ENCODE measurements around the gene ADIPOR2.
"Not testable (repeated sequence)": the region's sequence is repeated elsewhere in the genome, so short reads cannot be mapped to it uniquely, and the experiment has no call there.

The ADIPOR2 gene

DNA sequence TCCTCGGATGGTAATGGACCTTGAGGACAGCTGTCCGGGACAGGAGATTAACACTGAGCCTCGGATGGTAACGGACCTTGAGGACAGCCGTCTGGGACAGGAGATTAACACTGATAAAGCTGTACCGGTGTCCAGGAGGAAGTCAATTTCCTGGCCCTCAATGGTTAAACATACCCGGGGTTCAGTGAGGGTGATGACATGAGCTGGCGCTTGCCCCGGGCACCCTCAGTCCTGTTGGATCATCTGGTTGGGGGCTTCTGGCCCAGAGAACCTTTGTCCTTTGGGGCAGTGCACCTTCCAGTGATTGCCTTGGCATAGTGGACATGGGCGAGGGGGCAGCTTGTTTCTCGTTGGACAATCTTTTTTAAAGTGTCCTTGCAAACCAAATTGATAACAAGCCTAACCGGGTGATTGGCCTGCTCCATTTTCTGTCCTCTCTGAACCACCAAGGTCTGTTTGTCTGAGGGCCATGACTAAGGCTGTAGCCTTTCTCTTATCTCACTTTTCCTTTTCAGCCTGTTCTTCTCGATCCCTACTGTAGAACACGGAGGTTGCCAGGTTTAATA lies 23.0 kb downstream of the ADIPOR2 start:
- H3K4me3 ChIP-seq (ENCODE audit: low read length); H3K9ac ChIP-seq (ENCODE audit: low read length); H3K27ac ChIP-seq (ENCODE audit: low read depth, low read length); H3K27me3 ChIP-seq (ENCODE audit: control insufficient read depth, insufficient read depth, low read length); H3K4me1 ChIP-seq (ENCODE audit: control insufficient read depth, insufficient read depth, low read length); H3K36me3 ChIP-seq (ENCODE audit: control insufficient read depth, insufficient read depth, low read length): not testable (repeated sequence)

DNA sequence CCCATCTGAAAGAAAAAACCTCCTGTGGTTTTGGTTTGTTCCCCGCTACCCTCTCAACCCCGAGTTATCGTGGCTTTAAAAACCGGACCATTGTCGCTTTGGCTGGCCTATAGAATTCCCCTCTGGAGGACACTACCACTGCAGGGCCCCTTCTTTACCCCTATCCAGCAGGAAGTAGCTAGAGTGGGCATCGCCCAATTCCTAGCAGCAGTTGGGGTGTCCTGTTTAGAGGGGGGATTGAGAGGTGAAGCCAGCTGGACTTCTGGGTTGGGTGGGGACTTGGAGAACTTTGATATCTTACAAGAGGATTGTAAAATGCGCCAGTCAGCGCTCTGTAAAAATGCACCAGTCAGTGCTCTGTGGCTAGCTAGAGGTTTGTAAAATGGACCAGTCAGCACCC lies 24.6 kb downstream of the ADIPOR2 start:
- H3K36me3 ChIP-seq (ENCODE audit: control insufficient read depth, insufficient read depth, low read length); H3K4me1 ChIP-seq (ENCODE audit: control insufficient read depth, insufficient read depth, low read length): not testable (repeated sequence)

DNA sequence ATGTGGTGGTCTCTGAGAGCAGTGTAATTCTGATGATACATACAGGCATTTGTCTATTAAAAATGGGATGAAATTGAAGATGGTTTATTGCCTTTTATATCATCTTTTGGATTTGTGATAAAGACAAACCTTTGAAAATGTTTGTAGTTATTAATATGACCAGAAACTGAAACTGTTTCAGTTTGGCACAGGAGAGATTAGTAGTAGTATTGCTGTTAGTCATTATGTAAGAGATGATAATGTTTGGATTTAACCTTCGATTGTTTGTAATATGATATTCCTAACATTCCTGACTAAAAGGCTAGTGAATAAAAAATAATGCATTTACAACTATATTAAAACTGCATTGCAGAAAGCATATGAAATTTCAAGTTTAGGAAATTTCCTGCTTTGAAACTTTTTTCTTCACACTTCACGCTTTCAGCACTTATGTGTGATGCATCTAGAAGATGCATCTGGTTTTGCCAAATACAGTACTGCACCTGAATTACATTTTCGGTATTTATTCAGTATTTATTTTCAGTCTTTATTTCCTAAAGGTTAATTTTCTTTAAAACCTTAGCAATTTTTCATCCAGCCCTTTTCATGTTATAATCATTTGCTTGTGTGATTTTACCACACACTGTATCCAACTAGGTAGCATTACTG lies 25.5 kb downstream of the ADIPOR2 start:
- no peak overlapping the region for H3K9ac ChIP-seq (ENCODE audit: low read length)
- H3K27ac ChIP-seq (ENCODE audit: low read depth, low read length): no peak overlapping the region
- no peak overlapping the region for H3K4me3 ChIP-seq (ENCODE audit: low read length)
- no peaks in the 10 kb centered on the region for H3K36me3 ChIP-seq (ENCODE audit: control insufficient read depth, insufficient read depth, low read length)
- no peaks in the 10 kb centered on the region for H3K4me1 ChIP-seq (ENCODE audit: control insufficient read depth, insufficient read depth, low read length)
- no peaks in the 10 kb centered on the region for H3K27me3 ChIP-seq (ENCODE audit: control insufficient read depth, insufficient read depth, low read length)

More for the DNA sequence above, 24.6 kb downstream of the ADIPOR2 start:
- not testable (repeated sequence) for H3K27ac ChIP-seq (ENCODE audit: low read depth, low read length); H3K4me3 ChIP-seq (ENCODE audit: low read length); H3K9ac ChIP-seq (ENCODE audit: low read length); H3K27me3 ChIP-seq (ENCODE audit: control insufficient read depth, insufficient read depth, low read length)

DNA sequence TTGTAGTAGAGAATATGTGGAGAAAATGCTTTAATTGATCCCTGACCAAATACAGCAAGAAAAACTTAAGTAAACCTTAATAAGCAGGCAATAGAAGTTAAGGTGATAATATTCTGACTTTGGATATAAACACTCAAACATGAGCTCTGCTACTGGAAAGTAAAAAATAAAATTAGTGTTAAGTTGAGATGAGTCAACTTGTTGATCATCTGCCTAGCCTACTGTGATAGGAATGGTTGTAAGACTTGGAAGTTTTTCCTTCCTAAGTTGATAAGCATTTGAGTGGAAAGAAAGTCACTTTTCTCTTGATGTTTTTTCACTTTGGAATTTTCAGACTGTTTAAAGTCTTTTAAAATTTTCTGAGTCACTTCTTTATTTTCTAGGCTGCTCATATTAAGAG lies 26.0 kb downstream of the ADIPOR2 start:
- Histone ChIP-seq H3K27me3 (ENCODE audit: control insufficient read depth, insufficient read depth, low read length) (no peaks in the 10 kb centered on the region), H3K27ac (ENCODE audit: low read depth, low read length) (no peak overlapping the region), H3K36me3 (ENCODE audit: control insufficient read depth, insufficient read depth, low read length) (no peaks in the 10 kb centered on the region), H3K4me3 (ENCODE audit: low read length) (no peak overlapping the region), H3K9ac (ENCODE audit: low read length) (no peak overlapping the region), H3K4me1 (ENCODE audit: control insufficient read depth, insufficient read depth, low read length) (no peaks in the 10 kb centered on the region)

DNA sequence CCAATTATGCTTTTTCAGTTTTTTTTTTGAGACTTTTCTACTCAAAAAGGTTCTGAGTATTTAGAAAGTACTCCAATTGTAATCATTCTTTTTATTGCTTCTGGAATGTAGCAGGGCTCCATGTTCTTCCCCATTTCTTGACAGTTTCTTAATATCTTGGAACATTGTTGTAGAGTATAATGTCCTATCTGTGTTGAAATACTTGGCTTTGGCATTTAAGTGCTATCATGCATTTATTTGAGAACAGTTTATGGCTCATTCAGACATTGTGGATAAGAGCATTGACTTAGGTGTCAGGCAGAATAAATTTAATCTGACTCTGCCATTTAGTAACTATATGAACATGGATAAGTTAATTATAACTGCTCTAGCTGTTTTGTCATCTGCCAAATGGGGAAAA lies 28.3 kb downstream of the ADIPOR2 start:
- H3K4me3 ChIP-seq (ENCODE audit: low read length): no peak overlapping the region
- no peaks in the 10 kb centered on the region for H3K36me3 ChIP-seq (ENCODE audit: control insufficient read depth, insufficient read depth, low read length)
- H3K27me3 ChIP-seq (ENCODE audit: control insufficient read depth, insufficient read depth, low read length): no peaks in the 10 kb centered on the region
- no peaks in the 10 kb centered on the region for H3K4me1 ChIP-seq (ENCODE audit: control insufficient read depth, insufficient read depth, low read length)
- H3K9ac ChIP-seq (ENCODE audit: low read length): no peak overlapping the region
- no peak overlapping the region for H3K27ac ChIP-seq (ENCODE audit: low read depth, low read length)

DNA sequence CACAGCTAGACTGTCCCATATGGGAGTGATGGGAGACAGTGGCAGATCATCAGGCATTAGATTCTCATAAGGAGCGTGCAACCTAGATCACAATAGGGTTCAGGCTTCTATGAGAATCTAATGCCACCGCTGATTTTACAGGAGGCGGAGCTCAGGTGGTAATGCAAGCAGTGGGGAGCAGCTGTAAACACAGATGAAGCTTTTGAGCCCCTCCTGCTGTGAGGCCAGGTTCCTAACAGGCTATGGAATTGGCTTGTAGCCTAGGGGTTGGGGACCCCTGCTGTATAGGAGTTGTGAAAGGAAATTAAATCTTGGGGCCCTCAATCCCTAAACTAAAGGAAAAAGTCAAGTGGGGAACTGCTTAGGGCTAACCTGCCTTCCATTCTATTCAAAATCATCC lies 29.6 kb downstream of the ADIPOR2 start:
- Histone ChIP-seq H3K9ac (ENCODE audit: low read length) (no peak overlapping the region), H3K27ac (ENCODE audit: low read depth, low read length) (no peak overlapping the region), H3K27me3 (ENCODE audit: control insufficient read depth, insufficient read depth, low read length) (no peaks in the 10 kb centered on the region), H3K4me1 (ENCODE audit: control insufficient read depth, insufficient read depth, low read length) (no peaks in the 10 kb centered on the region), H3K36me3 (ENCODE audit: control insufficient read depth, insufficient read depth, low read length) (no peaks in the 10 kb centered on the region), H3K4me3 (ENCODE audit: low read length) (no peak overlapping the region)

DNA sequence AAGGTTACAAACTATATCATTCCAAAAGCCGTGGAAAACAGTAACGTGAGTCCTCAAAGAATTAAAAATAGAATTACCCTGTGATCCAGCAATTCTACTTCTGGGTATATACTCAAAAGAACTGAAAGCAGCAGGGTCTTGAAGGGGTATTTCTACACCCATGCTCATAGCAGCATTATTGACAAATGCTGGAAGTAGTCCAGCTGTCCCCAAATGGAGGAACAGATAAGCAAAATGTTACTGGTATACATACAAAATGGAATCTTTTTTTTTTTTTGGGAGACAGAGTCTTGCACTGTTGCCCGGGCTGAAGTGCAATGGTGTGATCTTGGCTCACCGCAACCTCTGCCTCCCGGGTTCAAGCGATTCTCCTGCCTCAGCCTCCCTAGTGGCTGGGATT lies 32.9 kb downstream of the ADIPOR2 start:
- no peak overlapping the region for H3K9ac ChIP-seq (ENCODE audit: low read length)
- H3K4me3 ChIP-seq (ENCODE audit: low read length): no peak overlapping the region
- no peaks in the 10 kb centered on the region for H3K4me1 ChIP-seq (ENCODE audit: control insufficient read depth, insufficient read depth, low read length)
- no peaks in the 10 kb centered on the region for H3K27me3 ChIP-seq (ENCODE audit: control insufficient read depth, insufficient read depth, low read length)
- no peak overlapping the region for H3K27ac ChIP-seq (ENCODE audit: low read depth, low read length)
- no peaks in the 10 kb centered on the region for H3K36me3 ChIP-seq (ENCODE audit: control insufficient read depth, insufficient read depth, low read length)

DNA sequence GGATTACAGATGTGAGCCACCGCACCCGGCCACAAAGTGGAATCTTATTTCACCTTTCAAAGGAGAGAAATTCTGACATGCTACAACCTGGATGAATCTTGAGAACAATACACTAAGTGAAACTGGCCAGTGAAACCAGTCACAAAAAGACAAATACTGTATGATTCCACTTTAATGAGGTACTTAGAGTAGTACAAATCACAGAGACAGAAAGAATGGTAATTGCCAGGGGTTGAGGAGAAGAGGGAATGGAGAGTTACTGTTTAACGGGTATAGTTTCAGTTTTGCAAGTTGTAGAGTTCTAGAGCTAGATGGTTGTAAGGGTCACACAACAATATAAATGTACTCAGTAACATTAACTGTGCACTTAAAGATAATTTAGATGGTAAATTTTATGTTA lies 33.4 kb downstream of the ADIPOR2 start:
- H3K4me1 ChIP-seq (ENCODE audit: control insufficient read depth, insufficient read depth, low read length): no peaks in the 10 kb centered on the region
- no peak overlapping the region for H3K9ac ChIP-seq (ENCODE audit: low read length)
- no peaks in the 10 kb centered on the region for H3K27me3 ChIP-seq (ENCODE audit: control insufficient read depth, insufficient read depth, low read length)
- H3K27ac ChIP-seq (ENCODE audit: low read depth, low read length): no peak overlapping the region
- no peak overlapping the region for H3K4me3 ChIP-seq (ENCODE audit: low read length)
- no peaks in the 10 kb centered on the region for H3K36me3 ChIP-seq (ENCODE audit: control insufficient read depth, insufficient read depth, low read length)

DNA sequence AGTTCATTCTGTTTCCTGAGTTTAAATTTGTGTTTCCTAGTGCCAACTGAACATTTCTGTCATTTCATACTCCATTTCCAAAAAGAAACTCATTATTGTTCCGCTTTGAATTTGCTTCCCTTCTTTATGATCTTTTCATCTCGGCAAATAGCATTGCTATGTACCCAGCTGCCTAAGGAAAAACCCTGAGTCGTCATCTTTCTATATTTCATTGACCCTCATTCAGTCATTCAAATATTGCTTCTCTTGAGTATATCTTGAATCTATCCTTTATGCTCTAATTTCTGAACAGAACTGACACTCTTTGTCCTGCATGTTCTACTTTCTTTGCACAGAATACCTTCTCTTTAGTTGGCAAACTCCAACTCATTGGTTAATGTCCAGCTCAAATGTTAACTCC lies 35.9 kb downstream of the ADIPOR2 start:
- H3K4me1 ChIP-seq (ENCODE audit: control insufficient read depth, insufficient read depth, low read length): no peaks in the 10 kb centered on the region
- no peaks in the 10 kb centered on the region for H3K27me3 ChIP-seq (ENCODE audit: control insufficient read depth, insufficient read depth, low read length)
- H3K9ac ChIP-seq (ENCODE audit: low read length): no peak overlapping the region
- no peak overlapping the region for H3K27ac ChIP-seq (ENCODE audit: low read depth, low read length)
- no peaks in the 10 kb centered on the region for H3K36me3 ChIP-seq (ENCODE audit: control insufficient read depth, insufficient read depth, low read length)
- no peak overlapping the region for H3K4me3 ChIP-seq (ENCODE audit: low read length)

DNA sequence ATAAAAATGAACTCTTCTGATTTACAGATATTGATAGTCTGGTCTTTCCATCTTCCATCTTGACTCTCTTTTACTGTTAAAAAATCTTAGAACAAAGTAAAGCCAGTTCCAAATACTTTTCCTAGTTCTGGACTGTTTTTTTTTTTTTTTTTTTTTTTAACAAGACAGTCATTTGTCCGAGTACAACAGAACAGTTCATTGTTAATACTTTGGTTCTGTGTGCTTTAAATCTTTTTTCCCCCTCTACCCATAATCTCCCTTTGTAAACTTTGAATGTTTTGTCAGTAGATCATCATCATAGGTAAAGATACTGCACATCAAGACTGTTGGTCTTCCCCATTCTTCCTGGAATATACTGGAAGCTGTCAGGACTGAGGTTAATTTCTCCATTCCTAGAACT lies 38.0 kb downstream of the ADIPOR2 start:
- no peak overlapping the region for H3K27ac ChIP-seq (ENCODE audit: low read depth, low read length)
- H3K4me1 ChIP-seq (ENCODE audit: control insufficient read depth, insufficient read depth, low read length): peaks cover 2% of the 10 kb centered on the region
- H3K4me3 ChIP-seq (ENCODE audit: low read length): no peak overlapping the region
- H3K36me3 ChIP-seq (ENCODE audit: control insufficient read depth, insufficient read depth, low read length): no peaks in the 10 kb centered on the region
- H3K27me3 ChIP-seq (ENCODE audit: control insufficient read depth, insufficient read depth, low read length): no peaks in the 10 kb centered on the region
- no peak overlapping the region for H3K9ac ChIP-seq (ENCODE audit: low read length)

DNA sequence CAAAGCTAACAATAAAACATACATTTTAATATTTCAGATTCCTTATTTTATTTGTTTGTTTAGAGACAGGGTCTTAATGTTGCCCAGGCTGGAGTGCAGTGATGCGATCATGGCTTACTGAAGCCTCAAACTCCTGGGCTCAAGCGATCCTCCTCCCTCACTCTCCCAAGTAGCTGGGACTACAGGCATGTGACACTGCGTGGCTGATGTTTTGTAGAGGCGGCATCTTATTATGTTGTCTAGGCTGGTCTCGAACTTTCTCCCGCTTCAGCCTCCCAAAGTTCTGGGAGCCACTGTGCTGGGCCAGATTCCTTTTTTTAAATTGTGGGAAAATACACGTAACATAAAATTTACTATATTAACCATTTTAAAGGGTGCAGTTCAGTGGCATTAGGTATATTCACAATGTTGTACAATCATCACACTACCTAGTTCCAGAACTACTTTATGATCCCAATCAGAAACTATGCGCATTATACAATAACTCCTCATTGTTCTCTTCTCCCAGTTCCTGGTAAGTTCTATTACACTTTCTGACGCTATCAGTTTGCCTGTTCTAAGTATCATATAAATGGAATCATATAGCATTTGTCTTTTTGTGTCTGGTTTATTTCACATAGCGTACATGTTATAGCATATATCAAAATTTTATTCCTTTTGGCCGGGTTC lies 40.3 kb downstream of the ADIPOR2 start:
- Histone ChIP-seq H3K27ac (ENCODE audit: low read depth, low read length) (no peak overlapping the region), H3K9ac (ENCODE audit: low read length) (no peak overlapping the region), H3K36me3 (ENCODE audit: control insufficient read depth, insufficient read depth, low read length) (no peaks in the 10 kb centered on the region), H3K4me3 (ENCODE audit: low read length) (no peak overlapping the region), H3K4me1 (ENCODE audit: control insufficient read depth, insufficient read depth, low read length) (peaks cover 2% of the 10 kb centered on the region), H3K27me3 (ENCODE audit: control insufficient read depth, insufficient read depth, low read length) (no peaks in the 10 kb centered on the region)

DNA sequence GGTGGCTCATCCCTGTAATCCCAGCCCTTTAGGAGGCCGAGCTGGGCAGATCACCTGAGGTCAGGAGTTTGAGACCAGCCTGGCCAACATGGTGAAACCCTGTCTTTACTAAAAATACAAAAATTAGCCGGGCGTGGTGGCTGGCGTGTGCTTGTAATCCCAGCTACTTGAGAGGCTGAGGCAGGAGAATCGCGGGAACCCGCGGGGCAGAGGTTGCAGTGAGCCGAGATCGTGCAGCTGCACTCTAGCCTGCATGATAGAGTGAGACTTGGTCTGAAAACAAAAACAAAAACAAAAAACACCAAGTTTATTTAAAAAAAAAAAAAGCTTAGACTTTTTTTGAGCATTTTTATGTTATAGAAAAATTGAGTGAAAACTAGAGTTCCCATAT lies 40.8 kb downstream of the ADIPOR2 start:
- not testable (repeated sequence) for H3K4me1 ChIP-seq (ENCODE audit: control insufficient read depth, insufficient read depth, low read length); H3K9ac ChIP-seq (ENCODE audit: low read length); H3K27me3 ChIP-seq (ENCODE audit: control insufficient read depth, insufficient read depth, low read length); H3K4me3 ChIP-seq (ENCODE audit: low read length); H3K36me3 ChIP-seq (ENCODE audit: control insufficient read depth, insufficient read depth, low read length); H3K27ac ChIP-seq (ENCODE audit: low read depth, low read length)

DNA sequence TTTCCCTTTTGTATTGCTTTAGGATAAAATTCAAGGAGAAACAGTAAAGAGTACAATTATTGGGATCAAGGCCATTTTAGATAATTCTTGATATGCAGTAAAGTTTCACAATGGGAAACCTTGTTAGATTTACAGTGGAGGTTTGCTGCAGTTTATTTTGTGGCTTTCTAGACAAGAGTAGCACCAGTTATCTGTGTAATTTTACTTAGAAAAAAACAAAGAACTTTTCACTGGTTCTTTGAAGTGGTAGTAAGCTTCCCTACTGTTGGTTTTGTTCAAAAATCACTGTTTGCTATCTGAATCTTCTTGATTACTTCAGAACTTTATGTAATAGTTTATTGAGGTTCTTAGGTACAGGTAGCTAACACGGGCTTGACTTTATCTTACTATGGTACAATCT lies 42.0 kb downstream of the ADIPOR2 start:
- H3K36me3 ChIP-seq (ENCODE audit: control insufficient read depth, insufficient read depth, low read length): no peaks in the 10 kb centered on the region
- no peak overlapping the region for H3K27ac ChIP-seq (ENCODE audit: low read depth, low read length)
- H3K27me3 ChIP-seq (ENCODE audit: control insufficient read depth, insufficient read depth, low read length): no peaks in the 10 kb centered on the region

More for the DNA sequence above, 42.0 kb downstream of the ADIPOR2 start:
- Histone ChIP-seq H3K4me1 (ENCODE audit: control insufficient read depth, insufficient read depth, low read length) (peaks cover 2% of the 10 kb centered on the region), H3K4me3 (ENCODE audit: low read length) (no peak overlapping the region), H3K9ac (ENCODE audit: low read length) (no peak overlapping the region)
